Forelimb muscle (tissue), 1 donor: Measurements from ENCODE around the gene ANKS1B. TPM values are rescaled to one million over a fixed set of nuclear protein-coding genes. Genes with fewer than 3 reads are reported as not detected.
"Not testable (repeated sequence)": the region's sequence is repeated elsewhere in the genome, so short reads cannot be mapped to it uniquely, and the experiment has no call there.

Experiments used
- DNase-seq: peaks from one replicate; pipeline ENCODE4 v3.0.0-alpha.2; 2013; ENCODE audit warnings: low read depth
- polyA plus RNA-seq: library from polyadenylated mRNA; unstranded; fragments of 120-200 nt; gene quantifications from one replicate; pipeline ENCODE4 v1.2.1, GENCODE V29; 2013; ENCODE audit not compliant: insufficient read length

ANKS1B gene
- polyA plus RNA-seq, 1 donor = 2.3 TPM

DNA sequence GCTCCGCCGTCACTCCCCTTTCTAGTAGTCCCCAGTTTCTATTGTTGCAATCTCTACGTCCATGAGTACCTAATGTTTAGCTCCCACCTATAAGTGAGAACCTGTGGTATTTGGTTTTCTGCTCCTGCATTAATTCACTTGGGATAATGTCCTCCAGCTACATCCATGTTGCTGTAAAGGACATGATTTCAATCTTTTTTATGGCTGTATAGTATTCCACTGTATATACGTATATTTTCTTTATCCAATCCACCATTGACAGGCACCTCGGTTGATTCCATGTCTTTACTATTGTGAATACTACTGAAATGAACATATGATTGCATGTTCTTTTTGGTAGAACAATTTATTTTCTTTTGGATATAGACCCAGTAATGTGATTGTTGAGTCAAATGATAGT, 114.7 kb downstream of the ANKS1B start:
- no peak for DNase-seq

DNA sequence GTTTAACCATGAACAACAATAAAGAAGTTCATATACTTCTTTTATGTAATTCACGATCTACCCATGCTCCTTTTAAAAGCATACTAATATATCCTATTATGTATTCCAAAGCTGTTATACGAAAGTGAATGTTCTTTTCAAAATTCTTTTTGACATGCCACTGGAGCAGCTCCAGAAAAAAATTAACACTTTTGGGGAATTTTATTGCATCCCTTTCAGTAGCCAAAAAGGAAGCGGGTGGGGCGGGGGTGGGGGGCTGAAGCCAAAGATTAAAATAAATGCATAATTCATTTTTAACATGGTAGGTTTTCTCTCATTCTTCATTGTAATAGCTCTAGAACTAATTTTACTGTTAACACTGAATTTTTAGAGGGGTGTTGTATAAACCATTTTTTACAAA, 123.0 kb downstream of the ANKS1B start:
- no peak for DNase-seq

DNA sequence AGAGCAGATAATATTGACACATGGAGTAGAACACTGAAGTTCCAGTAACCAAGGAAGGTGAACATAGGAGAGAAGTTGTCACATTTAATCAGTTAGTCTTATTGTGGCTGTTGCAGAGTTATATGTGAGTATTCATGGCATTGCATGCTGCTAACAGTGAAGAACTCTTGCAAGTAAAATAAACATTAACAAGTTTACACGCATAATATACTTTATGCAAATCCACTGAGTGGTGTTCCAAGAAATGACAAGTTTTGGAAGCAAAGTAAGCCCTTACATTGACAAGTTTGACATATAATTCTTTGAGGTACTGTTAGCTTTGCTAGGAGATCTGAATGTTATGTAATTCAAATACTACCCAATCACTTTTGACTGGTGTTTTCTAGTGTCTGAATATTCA, 125.6 kb downstream of the ANKS1B start:
- no peak for DNase-seq

DNA sequence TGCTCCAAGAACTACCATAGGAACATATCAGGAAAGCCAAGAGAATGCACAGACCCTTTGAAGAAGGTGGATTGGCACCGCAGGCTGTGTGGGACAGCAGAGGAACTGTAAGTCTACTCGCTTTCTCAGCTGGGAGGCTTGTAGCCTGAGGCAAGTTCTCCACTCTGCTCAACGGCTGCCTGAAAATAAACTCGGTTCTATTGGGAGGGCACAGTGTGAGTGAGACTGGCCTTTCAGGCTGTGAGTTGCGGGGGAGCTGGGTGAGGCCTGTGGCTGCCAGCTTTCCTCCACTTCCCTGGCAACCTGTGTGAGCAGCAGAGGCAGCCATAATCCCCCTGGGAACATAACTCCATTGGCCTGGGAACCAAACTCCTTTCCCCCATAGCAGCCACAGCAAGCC, 132.1 kb downstream of the ANKS1B start:
- DNase-seq = no peak

DNA sequence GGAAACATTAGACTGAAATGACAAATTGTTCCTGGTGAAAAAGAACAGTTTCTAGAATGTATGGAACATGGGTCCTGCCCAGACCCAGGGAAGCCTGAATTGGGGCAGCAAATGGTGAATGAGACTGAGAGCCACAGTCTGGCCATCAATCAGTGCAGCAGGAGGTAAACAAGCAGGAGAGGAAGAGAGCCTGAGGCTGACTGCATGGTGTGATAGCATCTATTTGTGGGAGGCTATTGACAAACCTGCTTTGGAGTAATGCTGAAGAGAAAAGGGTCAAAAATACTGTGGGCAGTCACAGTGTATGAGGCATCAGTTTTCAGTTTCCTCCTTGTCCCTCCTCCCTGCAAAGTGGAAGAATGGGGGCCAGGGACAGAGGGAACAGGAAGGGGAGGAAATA, 136.8 kb downstream of the ANKS1B start:
- no peak for DNase-seq

DNA sequence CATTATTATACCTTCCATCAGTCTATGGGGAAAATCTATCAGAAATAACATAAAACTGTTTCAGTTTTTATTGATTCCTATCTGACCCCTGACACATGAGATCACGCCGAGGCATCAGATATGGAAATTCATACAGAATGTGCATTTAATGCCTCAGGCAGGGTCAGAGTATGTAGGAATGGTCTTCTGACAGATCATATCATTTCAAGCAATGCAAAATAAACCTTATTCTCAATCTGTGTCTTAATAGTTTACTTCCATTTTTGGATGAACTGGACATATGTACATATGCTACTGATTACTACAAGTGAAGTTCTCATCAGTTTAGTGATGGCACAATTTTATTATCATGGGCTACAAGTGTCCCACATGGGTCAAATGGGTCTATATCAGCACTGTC, 150.0 kb downstream of the ANKS1B start:
- no peak for DNase-seq

DNA sequence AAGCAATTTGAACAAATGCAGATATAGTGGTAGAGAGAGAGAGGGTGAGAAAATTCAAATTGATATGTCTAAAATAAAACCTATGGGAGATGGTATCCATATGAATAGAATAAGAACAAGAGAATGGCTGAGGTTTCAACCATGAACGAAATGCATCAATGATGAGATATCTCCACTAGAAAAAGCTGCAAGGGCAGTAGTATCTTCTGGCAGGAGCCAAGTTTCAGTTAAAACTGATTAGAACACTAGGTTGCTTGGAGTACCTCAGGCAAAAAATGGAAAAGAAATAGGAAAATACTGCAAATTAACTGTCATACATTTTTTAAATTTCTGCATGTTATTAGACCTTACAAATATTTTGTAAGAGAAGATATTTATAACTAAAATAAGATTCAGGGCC, 151.3 kb downstream of the ANKS1B start:
- no peak for DNase-seq

DNA sequence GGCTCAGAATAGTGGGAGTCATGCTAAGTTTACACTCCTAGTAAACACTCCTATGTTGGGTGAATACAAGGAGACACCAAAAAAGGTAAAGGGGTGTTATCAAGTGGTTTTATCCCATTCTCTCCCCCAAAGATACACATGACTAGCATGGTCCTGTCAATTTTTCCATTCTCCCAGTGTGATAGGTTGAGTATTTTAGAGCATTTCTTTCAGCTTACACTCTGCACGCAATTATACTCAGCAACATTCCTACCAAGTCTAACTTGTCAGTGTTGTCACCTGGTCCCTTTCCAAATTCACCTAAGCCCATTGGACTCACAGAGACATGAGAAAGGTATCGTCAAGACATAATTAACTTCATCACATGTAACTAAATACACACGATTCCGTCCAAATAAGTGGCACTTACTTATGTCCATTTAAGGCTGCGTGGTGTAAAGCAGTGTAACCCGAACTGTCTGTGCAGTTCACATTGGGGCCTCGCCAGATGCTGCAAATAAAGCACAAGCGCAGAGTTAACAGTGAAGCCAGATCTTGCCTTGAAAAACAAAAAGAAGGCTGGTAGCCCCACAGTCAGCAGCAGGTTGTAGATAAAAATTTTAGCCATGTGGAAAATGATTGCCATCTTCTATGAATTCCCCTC, 159.7 kb downstream of the ANKS1B start:
- DNase-seq = no peak

DNA sequence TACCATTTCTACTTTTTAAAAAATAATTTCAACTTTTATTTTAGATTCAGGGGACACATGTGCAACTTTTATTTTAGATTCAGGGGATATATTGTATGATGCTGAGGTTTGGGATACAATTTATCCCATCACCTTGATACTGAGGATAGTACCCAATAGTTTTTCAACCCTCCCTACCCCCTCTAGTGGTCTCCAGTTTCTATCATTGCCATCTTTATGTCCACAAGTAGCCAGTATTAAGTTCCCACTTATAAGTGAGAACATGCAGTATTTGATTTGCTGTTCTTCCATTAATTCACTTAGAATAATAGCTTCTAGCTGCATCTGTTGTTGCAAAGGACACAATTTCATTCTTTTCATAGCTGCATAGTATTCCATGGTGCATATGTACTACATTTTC, 162.5 kb downstream of the ANKS1B start:
- no peak for DNase-seq

DNA sequence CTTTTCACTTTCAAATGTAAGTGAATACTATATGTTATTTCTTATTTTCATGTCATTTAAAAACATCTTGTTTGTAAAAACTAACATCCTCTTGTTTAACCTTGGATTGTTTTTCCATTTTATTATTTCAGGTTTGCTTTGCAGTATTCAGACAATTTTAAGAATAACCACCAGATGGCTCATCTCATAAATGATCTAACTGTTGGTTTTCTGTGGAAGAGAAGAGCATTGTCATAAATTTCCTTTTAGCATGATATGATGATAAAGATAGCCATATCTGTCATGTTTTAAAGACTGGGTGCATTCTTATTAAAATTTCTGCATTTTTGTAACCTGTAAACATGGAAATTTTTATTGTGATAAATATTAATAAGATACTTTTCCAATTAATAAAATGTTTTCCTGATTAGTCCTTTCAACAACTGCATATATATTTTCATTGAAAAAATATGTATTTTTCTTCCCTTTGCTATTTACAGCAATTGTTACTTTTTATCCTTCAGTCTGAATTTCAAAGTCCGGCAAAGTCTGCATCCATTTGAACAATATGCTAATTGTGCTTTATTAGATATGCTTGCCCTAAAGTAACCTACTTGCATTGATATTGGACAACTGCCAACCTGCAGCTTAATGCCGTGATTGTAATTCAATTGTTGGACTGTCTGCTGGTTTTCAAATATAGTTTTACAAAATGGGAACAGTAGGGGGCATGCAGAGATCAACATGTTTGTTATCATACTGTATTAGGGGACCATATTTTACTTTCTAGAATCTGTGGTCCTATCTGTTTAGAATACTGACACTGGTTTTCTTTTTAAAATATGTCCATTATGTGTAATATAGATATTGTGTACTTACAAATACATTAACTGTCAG, 173.8 kb downstream of the ANKS1B start:
- no peak for DNase-seq

DNA sequence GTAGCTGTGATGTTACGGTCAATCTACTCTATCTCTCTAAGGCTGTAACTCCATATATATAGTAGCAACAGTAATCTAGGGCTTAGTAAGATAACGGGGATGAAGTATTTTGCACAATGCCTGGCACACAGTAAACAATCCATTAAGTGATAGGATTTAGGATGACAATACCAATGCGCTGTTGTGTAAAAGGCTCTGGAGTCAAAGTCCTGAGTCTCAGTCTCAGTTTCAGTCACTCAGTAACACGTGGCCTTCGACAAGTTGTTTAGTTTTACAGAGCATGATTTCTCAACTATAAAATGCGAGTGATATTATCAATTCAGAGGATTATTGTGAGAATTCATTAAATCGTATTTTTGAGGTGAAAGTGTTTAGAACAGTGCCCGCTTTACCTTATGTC, 174.8 kb downstream of the ANKS1B start:
- no peak for DNase-seq

DNA sequence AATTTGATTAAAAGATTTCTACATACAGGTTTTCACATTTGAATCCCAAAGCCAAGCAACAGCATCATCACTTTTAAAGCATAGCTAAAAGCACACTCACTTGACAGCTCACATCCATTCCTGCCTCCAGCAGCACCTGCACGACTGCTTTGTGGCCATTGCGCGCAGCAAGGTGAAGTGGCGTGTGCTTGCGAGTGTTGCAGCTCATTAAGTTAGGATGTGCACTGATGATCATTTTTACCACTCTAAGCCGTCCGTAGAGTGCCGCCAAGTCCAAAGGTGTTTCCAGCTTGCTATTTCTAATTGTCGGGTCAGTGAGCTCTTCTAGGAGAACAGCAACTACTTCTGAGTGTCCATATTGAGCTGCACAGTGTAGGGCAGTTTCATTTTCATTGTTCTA, 178.4 kb downstream of the ANKS1B start:
- no peak for DNase-seq

DNA sequence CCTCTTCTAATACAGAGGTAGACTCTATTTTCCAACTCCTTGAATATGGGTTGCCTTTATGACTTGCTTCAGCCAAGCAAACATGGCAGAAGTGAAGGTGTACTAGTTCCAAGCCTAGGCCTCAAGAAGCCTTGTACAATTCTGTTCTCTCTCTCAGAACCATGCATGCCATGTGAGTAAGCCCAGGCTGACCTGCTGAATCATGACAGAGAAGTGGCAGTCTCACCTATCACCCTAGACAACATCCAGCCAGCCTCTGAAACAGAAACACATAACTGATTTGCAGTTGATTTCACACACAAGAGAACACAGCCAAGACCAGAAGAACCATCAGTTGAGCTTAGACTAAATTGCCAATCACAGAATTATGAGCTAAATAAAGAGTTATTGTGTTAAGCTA, 180.0 kb downstream of the ANKS1B start:
- no peak for DNase-seq

DNA sequence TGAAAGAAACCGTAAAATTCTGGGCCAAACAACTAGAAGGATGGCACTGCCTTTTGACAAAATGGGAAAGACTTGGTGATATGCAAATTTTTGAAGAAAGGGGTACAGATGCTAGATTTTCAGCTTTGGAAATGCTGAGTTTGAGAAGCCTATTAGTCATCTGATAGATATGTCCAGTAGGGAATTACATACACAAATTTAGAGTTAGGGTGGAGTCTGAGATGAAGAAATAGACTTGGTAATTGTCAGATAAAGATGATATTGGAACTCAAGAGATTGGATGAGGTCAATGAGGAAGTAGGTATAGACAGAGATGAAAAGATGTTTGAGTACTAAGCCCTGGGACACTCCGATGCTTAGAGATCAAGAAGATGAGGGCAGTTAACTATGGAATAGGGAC, 184.1 kb downstream of the ANKS1B start:
- no peak for DNase-seq

DNA sequence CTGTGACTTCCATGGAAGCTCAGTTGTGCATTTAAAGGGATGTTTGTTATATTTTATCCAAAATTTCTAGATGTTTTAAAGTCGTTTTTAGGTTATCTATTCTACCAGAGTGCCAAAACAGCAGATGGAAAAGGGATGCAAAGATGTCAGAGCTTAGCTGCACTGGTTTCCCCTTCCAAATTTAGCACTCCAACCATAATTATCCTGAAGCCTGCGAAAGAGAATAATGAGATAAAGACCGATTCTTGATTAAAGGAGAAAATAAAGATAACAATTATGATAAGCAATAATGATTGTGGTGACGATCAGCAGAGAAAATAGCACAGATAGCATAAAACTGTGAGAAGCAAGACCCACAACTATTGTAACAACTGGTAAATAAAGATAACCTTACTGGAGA, 186.8 kb downstream of the ANKS1B start:
- DNase-seq = not testable (repeated sequence)

DNA sequence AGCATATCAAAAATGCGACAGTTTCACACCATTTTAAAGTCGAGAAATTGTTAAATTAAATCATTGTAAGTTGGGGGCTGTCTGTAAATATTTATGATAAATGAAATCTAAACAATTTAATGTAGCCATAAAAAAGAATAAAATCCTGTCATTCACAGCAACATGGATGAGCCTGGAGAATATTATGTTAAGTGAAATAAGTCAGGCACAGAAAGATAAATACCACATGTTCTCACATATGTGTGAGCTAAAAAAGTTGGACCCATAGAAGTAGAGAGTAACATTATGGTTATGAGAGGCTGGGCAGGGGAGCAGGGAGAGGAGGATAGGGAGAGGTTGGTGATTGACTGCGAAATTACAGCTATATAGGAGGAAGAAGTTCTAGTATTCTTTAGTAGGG, 201.3 kb downstream of the ANKS1B start:
- DNase-seq = no peak

DNA sequence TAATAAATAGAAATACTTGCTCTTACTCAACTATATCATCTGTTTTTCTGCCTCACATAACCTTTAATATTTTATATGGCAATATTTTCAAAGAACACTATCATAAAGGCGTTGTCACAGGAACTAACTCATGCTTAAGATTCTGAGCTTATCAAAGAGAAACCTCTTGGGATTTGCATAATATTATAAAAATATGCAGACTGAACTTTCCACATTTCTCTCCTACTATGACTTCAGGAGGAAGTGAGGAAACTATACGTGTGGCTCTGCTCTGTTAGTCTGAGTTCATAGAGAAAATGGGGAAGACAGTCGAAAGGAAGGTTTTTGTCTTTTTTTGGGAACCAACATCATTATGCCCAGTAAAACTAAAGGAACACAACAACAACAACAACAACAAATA, 212.5 kb downstream of the ANKS1B start:
- DNase-seq = no peak

DNA sequence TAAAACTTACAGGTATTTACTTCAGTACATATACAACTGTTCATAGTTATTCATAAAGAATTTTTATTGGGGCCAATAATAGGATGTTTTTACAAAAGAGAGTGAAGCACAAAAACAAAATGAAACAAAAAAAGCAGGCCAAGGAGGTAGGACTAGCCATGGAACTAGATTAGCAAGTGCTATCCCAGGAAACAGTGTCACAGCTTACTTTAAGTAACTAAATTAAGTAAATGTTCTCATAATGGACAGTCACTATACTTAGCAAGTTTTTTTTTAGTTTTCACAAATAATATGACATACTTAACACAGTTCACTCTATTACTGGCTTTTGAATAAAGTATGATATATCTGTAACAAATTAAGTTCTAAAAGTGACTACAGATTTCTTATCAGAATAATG, 213.1 kb downstream of the ANKS1B start:
- no peak for DNase-seq

DNA sequence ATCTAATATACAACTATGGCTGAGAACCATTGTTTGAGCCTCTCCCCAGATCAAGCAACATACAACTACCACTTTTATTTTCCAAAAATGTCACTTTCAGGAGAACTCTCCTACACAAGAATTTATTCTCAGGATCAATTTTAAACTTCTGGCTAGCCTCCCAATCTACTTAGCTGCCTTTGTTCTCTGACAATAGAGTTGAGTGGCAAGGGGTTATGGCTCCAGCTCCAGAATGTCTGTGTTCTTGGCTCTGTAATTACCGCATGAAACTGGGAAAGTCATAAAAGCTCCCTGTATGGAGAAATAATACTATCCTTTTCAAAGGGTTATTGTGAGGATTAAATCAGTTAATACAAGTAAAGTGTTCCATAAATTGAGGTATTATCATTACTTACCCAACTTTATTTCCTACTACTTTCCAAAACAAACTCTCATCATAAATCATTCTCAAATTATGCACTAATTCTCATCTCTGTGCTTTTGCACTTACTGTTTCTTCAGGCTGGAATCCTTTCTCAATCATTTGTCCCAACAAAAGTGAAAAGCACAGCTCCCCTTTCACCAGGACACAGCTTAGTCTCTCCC, 215.2 kb downstream of the ANKS1B start:
- no peak for DNase-seq

DNA sequence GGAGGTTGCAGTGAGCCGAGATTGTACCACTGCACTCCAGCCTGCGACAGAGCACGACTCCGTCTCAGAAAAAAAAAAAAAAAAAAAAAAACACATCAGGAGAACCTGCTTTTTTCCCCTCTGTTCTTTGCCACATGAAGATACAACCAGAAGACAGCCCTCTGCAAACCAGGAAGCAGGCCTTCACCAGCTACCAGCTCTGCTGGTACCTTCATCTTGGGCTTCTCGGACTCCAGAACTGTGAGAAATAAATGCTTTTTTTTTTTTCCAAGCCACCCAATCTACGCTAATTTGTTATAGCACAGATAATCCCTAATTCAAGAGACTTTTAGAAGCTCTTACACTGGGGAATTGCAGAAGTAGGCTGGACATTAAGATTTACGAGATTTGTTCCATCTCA, 216.0 kb downstream of the ANKS1B start:
- DNase-seq = no peak

DNA sequence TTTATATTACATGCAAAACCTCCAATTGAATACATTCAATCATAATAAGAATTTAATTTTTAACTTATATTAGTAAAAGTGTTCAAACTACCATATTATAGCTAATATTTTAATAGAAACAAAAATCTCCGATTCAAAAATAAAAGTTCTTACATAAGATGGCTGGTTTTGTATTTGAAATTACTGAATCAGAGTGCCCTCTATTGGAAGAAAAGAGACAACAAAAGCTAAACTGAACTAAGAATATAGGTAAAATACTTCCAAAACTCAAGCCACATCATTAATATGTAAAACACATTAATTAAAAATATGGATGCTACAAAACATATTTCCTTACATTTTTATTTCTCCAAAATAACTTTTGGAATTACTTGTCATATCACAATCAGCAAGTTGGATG, 216.9 kb downstream of the ANKS1B start:
- no peak for DNase-seq

DNA sequence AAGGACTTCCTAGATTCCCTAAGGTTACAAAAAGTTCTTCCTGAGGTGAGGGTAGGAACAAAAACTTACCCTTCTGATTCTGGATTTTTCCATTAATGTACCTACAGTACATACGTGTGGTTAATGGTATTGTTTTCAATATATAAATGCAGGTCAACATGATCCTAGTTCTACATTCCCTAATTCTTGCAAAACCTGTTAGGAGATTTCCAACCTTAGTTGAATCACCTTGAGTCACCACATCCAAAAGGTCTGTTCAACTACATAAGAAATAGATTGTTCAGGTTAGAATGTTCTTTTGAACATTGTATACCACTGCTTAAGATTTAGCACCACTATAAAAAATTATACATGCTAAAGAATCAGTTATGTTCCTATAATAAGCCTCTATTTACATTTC, 218.3 kb downstream of the ANKS1B start:
- no peak for DNase-seq

DNA sequence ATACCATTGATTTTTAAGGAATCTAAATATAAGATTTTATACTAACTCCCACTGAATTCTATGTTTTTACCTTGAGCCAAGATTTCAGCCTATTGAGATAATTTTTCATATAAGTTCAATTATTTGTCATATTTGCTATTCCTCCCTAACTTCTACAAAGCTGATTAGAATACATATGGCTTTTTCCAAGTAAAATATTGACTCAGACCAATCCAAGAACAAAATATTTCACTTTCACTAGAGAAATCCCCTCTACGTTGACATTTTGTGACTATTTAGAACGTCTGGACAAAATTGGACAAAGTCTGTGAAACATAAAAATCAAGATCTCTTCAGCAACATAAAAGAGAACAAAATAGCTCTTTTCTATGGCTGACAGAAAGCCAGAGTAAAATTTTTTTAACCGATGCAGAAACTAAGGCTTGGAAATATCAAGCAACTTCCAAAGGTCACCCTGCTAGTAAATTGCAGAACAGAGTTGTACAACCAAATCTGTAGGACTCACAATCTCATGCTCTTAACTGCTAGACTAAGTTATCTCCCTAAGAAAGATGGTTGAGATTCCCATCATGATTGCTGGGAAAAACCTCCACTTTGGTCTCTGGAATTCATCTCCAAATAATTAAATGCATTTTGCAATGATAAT, 219.1 kb downstream of the ANKS1B start:
- no peak for DNase-seq
